Activated naive CD8-positive, alpha-beta T cell (primary cell): ENCODE measurements around the gene KLK8.

ENCODE experiments used
- H3K27ac Mint-ChIP-seq: one replicate; pipeline ENCODE4 v1.8.0; 2021; ENCODE audit warnings: mixed read lengths
- H3K27me3 Mint-ChIP-seq: one replicate; pipeline ENCODE4 v1.8.0; 2021; ENCODE audit warnings: mixed read lengths
- H3K36me3 Mint-ChIP-seq: one replicate; pipeline ENCODE4 v1.8.0; 2021; ENCODE audit warnings: mixed read lengths
- H3K4me1 Mint-ChIP-seq: one replicate; pipeline ENCODE4 v1.8.0; 2021; ENCODE audit warnings: low read depth, mixed read lengths
- H3K4me3 Mint-ChIP-seq: one replicate; pipeline ENCODE4 v1.8.0; 2021; ENCODE audit warnings: mild to moderate bottlenecking, mixed read lengths
- H3K9me3 Mint-ChIP-seq: one replicate; pipeline ENCODE4 v1.8.0; 2021; ENCODE audit warnings: low read depth, mixed read lengths

KLK8 gene

GRCh38 chr19:51001515-51001914 lies at the start of gene KLK8:
Gene KLK8, minus strand, starts transcription at chr19:51001604. Its CDS starts 437 bp downstream, at chr19:51001167.
- no peaks in the 10 kb centered on the region for H3K36me3 Mint-ChIP-seq
- no peak within 1 kb of the TSS for H3K4me3 Mint-ChIP-seq
- H3K9me3 Mint-ChIP-seq, result no peaks in the 10 kb centered on the region
- no peak within 1 kb of the TSS for H3K27ac Mint-ChIP-seq
- no peaks in the 10 kb centered on the region for H3K4me1 Mint-ChIP-seq
- peaks cover 29% of the 10 kb centered on the region for H3K27me3 Mint-ChIP-seq

DNA sequence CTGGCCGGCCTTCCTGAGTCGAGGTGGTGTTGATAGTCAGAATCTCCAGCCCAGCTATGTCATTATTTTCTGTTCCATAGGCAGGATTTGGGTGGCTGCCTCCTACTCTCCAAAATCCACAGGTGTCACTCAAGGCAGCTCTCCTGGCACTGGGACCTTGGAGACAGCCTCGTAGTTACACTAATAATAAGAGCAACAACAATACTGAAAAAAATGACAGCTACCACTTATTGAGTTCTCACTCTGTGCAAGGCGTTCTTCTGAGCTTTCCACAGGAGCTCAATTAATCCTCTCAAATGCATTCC lies 45.6 kb upstream of the KLK8 start:
- no peak overlapping the region for H3K4me3 Mint-ChIP-seq
- peaks cover 11% of the 10 kb centered on the region for H3K27me3 Mint-ChIP-seq
- H3K9me3 Mint-ChIP-seq, result no peaks in the 10 kb centered on the region
- H3K36me3 Mint-ChIP-seq, result peaks cover 4% of the 10 kb centered on the region
- H3K27ac Mint-ChIP-seq, result no peak overlapping the region
- H3K4me1 Mint-ChIP-seq, result no peaks in the 10 kb centered on the region

- Mint-ChIP-seq H3K36me3 (no peaks in the 10 kb centered on the region), H3K4me3 (no peak overlapping the region), H3K27ac (no peak overlapping the region), H3K4me1 (no peaks in the 10 kb centered on the region), H3K9me3 (no peaks in the 10 kb centered on the region), H3K27me3 (peaks cover 5% of the 10 kb centered on the region)
Measured at GRCh38 chr19:51044327-51044726, 42.9 kb upstream of the KLK8 start.

- Mint-ChIP-seq H3K27ac (no peak overlapping the region), H3K36me3 (no peaks in the 10 kb centered on the region), H3K4me3 (no peak overlapping the region), H3K4me1 (no peaks in the 10 kb centered on the region), H3K27me3 (no peaks in the 10 kb centered on the region), H3K9me3 (no peaks in the 10 kb centered on the region)
Measured at GRCh38 chr19:51043497-51043896, 42.1 kb upstream of the KLK8 start.

- Mint-ChIP-seq H3K27ac (no peak overlapping the region), H3K9me3 (no peaks in the 10 kb centered on the region), H3K4me1 (no peaks in the 10 kb centered on the region), H3K36me3 (no peaks in the 10 kb centered on the region), H3K4me3 (no peak overlapping the region), H3K27me3 (peaks cover 2% of the 10 kb centered on the region)
Measured at GRCh38 chr19:51040151-51040550, 38.7 kb upstream of the KLK8 start.

GRCh38 chr19:51036519-51036918 lies 35.1 kb upstream of the KLK8 start:
- no peaks in the 10 kb centered on the region for H3K4me1 Mint-ChIP-seq
- no peak overlapping the region for H3K4me3 Mint-ChIP-seq
- H3K9me3 Mint-ChIP-seq, result no peaks in the 10 kb centered on the region
- H3K27ac Mint-ChIP-seq, result no peak overlapping the region
- peaks cover 9% of the 10 kb centered on the region for H3K27me3 Mint-ChIP-seq
- no peaks in the 10 kb centered on the region for H3K36me3 Mint-ChIP-seq

DNA sequence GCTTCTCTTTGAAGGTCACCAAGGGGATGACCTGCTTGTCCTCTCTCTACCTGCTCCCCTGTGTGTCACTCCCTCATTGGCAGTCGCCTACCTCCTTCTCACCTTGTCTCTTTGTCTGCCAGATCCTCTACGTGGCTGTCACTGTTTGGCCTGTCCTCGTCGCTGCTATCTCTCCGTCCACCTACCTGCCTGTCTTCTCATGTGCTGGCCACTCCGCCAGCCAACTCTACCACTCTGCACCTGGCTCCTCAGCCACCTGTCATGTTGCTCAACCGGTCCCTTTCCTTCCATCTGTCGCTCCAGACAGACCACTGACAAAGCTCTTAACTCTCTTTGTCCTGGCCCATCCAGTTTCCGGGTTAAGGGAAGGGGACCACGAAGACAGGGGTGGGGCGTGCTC lies 33.3 kb upstream of the KLK8 start, which contains the start of gene KLK12:
KLK12 (minus strand) TSS at position 299 of the 400 bp plus-strand sequence. CDS start 381 bp downstream, outside the sequence.
- Mint-ChIP-seq H3K9me3 (no peaks in the 10 kb centered on the region), H3K36me3 (no peaks in the 10 kb centered on the region), H3K4me3 (no peak within 1 kb of the TSS), H3K4me1 (no peaks in the 10 kb centered on the region), H3K27me3 (peaks cover 19% of the 10 kb centered on the region), H3K27ac (no peak within 1 kb of the TSS)

DNA sequence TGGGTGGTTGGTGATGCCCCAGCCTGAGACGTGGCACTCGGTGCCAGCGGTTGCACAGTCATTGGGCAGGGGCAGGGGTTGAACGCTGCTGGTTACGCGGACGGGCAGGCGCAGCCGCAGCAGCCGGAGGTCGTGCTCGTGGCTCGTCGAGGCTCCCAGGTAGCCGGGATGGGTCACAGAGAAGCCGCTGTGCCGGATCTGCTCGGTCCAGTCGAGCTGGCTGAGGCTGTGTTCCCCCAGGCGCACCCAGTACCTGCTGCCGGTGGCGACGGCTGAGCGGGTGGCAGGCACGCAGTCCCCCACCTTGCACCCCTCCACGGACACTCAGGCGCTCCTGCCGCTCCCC lies 30.4 kb upstream of the KLK8 start:
- Mint-ChIP-seq H3K4me1 (no peaks in the 10 kb centered on the region), H3K27me3 (peaks cover 27% of the 10 kb centered on the region), H3K36me3 (no peaks in the 10 kb centered on the region), H3K4me3 (no peak overlapping the region), H3K9me3 (no peaks in the 10 kb centered on the region), H3K27ac (no peak overlapping the region)

- no peaks in the 10 kb centered on the region for H3K4me1 Mint-ChIP-seq
- no peak overlapping the region for H3K27ac Mint-ChIP-seq
- H3K9me3 Mint-ChIP-seq, result no peaks in the 10 kb centered on the region
- peaks cover 29% of the 10 kb centered on the region for H3K27me3 Mint-ChIP-seq
- no peaks in the 10 kb centered on the region for H3K36me3 Mint-ChIP-seq
- no peak overlapping the region for H3K4me3 Mint-ChIP-seq
Measured at GRCh38 chr19:51031220-51031879, 29.9 kb upstream of the KLK8 start.

DNA sequence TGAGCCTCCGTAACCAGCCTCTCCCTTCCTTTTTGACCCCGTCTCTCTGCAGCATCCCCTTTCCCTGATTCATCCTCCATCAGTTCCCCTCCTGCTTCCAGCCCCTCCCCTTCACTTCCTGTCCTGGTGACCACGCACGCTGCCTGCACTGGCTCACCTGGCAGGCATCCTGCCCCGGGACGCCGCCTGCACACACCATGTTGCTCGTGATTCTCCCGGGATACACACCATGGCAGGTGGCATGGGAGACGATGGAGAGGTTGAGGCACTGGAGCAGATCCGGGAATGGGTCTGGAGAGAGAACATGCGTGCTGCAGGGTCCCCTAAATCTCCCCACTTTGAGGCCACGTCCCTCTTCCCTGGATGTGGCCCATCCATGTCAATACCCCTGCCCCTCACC lies 29.2 kb upstream of the KLK8 start:
- peaks cover 29% of the 10 kb centered on the region for H3K27me3 Mint-ChIP-seq

GRCh38 chr19:51029718-51030117 lies 28.3 kb upstream of the KLK8 start:
- Mint-ChIP-seq H3K9me3 (no peaks in the 10 kb centered on the region), H3K36me3 (no peaks in the 10 kb centered on the region), H3K4me1 (no peaks in the 10 kb centered on the region), H3K4me3 (no peak overlapping the region), H3K27ac (no peak overlapping the region), H3K27me3 (peaks cover 29% of the 10 kb centered on the region)

More for the DNA sequence above, 29.2 kb upstream of the KLK8 start:
- H3K4me1 Mint-ChIP-seq, result no peaks in the 10 kb centered on the region
- H3K9me3 Mint-ChIP-seq, result no peaks in the 10 kb centered on the region
- no peak overlapping the region for H3K27ac Mint-ChIP-seq
- H3K36me3 Mint-ChIP-seq, result no peaks in the 10 kb centered on the region
- H3K4me3 Mint-ChIP-seq, result no peak overlapping the region

DNA sequence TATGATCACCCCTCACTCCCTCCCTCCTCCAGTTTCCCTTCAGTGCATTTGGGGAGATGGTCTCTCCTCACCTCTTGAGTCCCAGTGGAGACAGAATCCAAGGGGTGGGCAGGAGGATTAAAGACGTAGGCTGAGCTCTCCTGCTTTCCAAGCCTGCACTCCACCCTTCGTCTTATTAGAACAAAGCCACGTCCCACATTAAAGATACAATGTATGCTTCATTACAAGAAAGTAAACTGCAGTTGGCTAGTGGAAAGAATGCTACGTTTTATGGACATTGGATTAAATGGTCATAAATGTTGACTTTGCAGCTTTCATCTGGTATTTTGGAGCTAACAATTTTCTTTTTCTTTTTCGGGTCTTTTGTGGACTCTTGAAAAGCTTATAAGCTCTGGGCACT lies 26.5 kb upstream of the KLK8 start:
- Mint-ChIP-seq H3K27me3 (peaks cover 26% of the 10 kb centered on the region), H3K36me3 (no peaks in the 10 kb centered on the region), H3K4me1 (no peaks in the 10 kb centered on the region), H3K9me3 (no peaks in the 10 kb centered on the region), H3K4me3 (no peak overlapping the region), H3K27ac (no peak overlapping the region)

DNA sequence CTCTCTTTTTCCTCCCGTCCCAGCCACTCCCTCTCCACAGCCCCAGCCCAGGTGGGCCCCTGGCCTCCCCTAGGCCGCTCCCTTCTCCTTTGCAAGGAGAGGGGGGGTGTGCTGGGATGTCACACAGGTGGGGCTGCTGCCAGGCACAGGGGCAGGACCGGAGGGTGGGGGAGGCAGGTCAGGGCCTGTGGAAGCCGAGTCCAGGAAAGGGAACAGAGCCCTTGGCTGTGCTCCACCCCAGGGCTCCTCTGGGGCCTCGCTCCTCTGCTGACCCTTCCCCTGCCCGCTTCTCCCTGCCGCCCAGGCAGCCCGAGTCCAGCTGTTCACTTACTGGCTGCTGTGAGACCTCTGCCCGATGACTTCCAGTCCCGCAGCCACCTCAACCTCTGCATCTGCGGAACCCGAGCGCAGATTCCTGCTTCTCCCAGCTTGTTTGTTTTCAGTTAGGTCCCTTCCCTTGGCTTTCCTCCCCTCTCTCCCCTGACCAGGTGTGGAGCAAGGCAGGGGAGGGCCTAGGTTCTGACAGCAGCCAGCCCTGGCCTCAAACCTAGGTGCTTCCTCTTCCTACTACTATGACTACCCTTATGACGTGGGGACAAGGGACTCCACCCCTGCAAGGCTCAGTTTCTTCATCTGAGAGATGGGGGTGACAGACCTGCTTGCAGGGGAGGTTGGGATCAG lies 25.9 kb upstream of the KLK8 start:
- Mint-ChIP-seq H3K4me3 (no peak overlapping the region), H3K4me1 (no peaks in the 10 kb centered on the region), H3K27ac (no peak overlapping the region), H3K27me3 (peaks cover 26% of the 10 kb centered on the region), H3K36me3 (no peaks in the 10 kb centered on the region), H3K9me3 (no peaks in the 10 kb centered on the region)

GRCh38 chr19:51026554-51026831 lies 25.1 kb upstream of the KLK8 start, which contains the start of gene KLK11:
Gene KLK11, minus strand, starts transcription at chr19:51026616. Its CDS starts 985 bp downstream, at chr19:51025631.
- Mint-ChIP-seq H3K9me3 (no peaks in the 10 kb centered on the region), H3K36me3 (no peaks in the 10 kb centered on the region), H3K27me3 (peaks cover 25% of the 10 kb centered on the region), H3K4me3 (no peak within 1 kb of the TSS), H3K4me1 (no peaks in the 10 kb centered on the region), H3K27ac (no peak within 1 kb of the TSS)

GRCh38 chr19:51025809-51026553 lies 24.6 kb upstream of the KLK8 start:
- Mint-ChIP-seq H3K9me3 (no peaks in the 10 kb centered on the region), H3K36me3 (no peaks in the 10 kb centered on the region), H3K27ac (no peak overlapping the region), H3K4me3 (no peak overlapping the region), H3K4me1 (no peaks in the 10 kb centered on the region), H3K27me3 (peaks cover 20% of the 10 kb centered on the region)
